ENCODE measurements around the gene PLCB2.

Gene PLCB2

GRCh38 chr15:40340038-40340739 is 32.5 kb upstream of the PLCB2 start:
- no peak for TF ChIP-seq CTCF (IDR thresholded peaks at IDR 0.05; ENCODE audit: insufficient read depth, missing control alignments)
- FAIRE-seq (no peak), DNase-seq (ENCODE audit: insufficient read length, low spot score) (no peak)

- FAIRE-seq (no peak), DNase-seq (ENCODE audit: insufficient read length, low spot score) (no peak)
- peak; percentile 30 for TF ChIP-seq CTCF (IDR thresholded peaks at IDR 0.05; ENCODE audit: insufficient read depth, missing control alignments)
Observed at GRCh38 chr15:40339621-40339945, 31.8 kb upstream of the PLCB2 start.

- DNase-seq (ENCODE audit: insufficient read length, low spot score) (no peak), FAIRE-seq (no peak)
- no peak for TF ChIP-seq CTCF (IDR thresholded peaks at IDR 0.05; ENCODE audit: insufficient read depth, missing control alignments)
Observed at GRCh38 chr15:40338921-40339620, 31.3 kb upstream of the PLCB2 start.

GRCh38 chr15:40338041-40338657 is 30.4 kb upstream of the PLCB2 start:
- peak; percentile 75 for TF ChIP-seq CTCF (IDR thresholded peaks at IDR 0.05; ENCODE audit: insufficient read depth, missing control alignments)
- peak; percentile 97 for DNase-seq (ENCODE audit: insufficient read length, low spot score)
- no peak for FAIRE-seq

- FAIRE-seq (no peak), DNase-seq (ENCODE audit: insufficient read length, low spot score) (no peak)
- TF ChIP-seq CTCF (IDR thresholded peaks at IDR 0.05; ENCODE audit: insufficient read depth, missing control alignments), result no peak
Observed at GRCh38 chr15:40337597-40337996, 29.9 kb upstream of the PLCB2 start.

GRCh38 chr15:40336744-40337122 is 29.0 kb upstream of the PLCB2 start:
- peak; percentile 27 for TF ChIP-seq CTCF (IDR thresholded peaks at IDR 0.05; ENCODE audit: insufficient read depth, missing control alignments)
- DNase-seq (ENCODE audit: insufficient read length, low spot score) (no peak), FAIRE-seq (no peak)

Data from D721Med (cell line).